ENCODE results near the gene LYZ. TPM values are rescaled to one million over a fixed set of nuclear protein-coding genes. Genes with fewer than 3 reads are reported as not detected.

LYZ gene
- total RNA-seq, 4 donors from 2014 or later: 2.7 to 121 (median 23.2) TPM

- Histone ChIP-seq H3K4me1 (peaks cover 6 to 30% (median 11%) of the 10 kb centered on the region in 3 donors), H3K36me3 (peaks cover 0 to 16% (median 0%) of the 10 kb centered on the region in 3 donors), H3K27ac (peak overlapping the region; percentile 98 to 100 (median 99)), H3K27me3 (no peaks in the 10 kb centered on the region), H3K4me3 (peak overlapping the region; percentile 92 to 100 (median 93)), H3K9me3 (no peaks in the 10 kb centered on the region)
- no peak for TF ChIP-seq CTCF (IDR thresholded peaks at IDR 0.05)
- TF ChIP-seq POLR2A (IDR thresholded peaks at IDR 0.05): no peak
- 6 to 7% methylated on average over 10 of the region's 10 CpGs for WGBS, 2 donors
- intact Hi-C loops (cut with DNase I): no loop called here
- DNase-seq: no peak
Observed at GRCh38 chr12:69360348-69360672, 12.1 kb downstream of the LYZ start.

DNA sequence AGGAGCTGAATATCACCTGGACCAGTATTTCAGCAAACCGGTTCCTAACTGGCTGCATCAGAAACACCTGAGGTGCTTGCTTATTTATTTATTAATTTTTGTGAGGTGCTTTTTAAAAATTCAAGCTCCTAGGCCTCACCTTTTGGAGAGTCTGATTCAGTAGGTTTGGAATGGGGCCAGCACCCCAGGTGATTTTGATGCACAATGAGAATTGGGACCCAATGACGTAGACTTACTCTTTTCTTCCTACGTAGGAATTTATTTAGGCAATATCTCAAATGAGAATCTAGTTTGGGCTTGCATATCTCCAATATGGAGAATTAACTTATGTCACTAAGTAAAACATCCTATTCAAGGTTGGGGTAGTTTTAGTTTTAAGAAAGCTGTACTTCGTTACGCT is 18.6 kb downstream of the LYZ start:
- intact Hi-C loops (cut with DNase I): no loop called here
- TF ChIP-seq POLR2A (IDR thresholded peaks at IDR 0.05): no peak
- TF ChIP-seq CTCF (IDR thresholded peaks at IDR 0.05): no peak
- DNase-seq: no peak
- Histone ChIP-seq H3K4me1 (peaks cover 0 to 11% (median 0%) of the 10 kb centered on the region in 3 donors), H3K4me3 (no peak overlapping the region), H3K36me3 (peaks cover 0 to 77% (median 0%) of the 10 kb centered on the region in 3 donors), H3K27me3 (no peaks in the 10 kb centered on the region), H3K27ac (no peak overlapping the region), H3K9me3 (no peaks in the 10 kb centered on the region)
- WGBS, 2 donors: 40 to 59% methylated on average over 5 of the region's 5 CpGs

DNA sequence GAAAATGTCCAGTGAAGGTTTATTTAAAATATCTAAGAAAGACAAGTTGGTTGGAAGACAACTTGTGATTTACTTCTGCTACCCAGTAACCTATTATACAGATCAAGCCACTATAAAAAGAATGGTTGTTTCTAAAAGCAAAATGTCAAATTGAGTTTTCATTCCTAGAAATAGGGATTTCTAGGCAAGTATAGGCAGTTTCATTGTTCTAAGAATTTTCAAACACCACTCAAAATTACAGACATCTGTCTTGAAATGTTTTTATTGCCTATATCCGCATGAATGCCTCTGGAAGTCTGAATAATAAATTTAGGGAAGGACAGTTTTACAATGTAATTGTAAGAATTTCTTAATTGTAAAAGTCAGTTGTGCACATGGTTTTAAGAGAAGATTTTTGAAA is 20.0 kb downstream of the LYZ start:
- DNase-seq: no peak
- TF ChIP-seq CTCF (IDR thresholded peaks at IDR 0.05) (no peak), POLR2A (IDR thresholded peaks at IDR 0.05) (no peak)
- Histone ChIP-seq H3K9me3 (no peaks in the 10 kb centered on the region), H3K4me3 (no peak overlapping the region), H3K27ac (no peak overlapping the region), H3K36me3 (peaks cover 0 to 84% (median 0%) of the 10 kb centered on the region in 3 donors), H3K27me3 (no peaks in the 10 kb centered on the region), H3K4me1 (peaks cover 0 to 11% (median 0%) of the 10 kb centered on the region in 3 donors)
- WGBS, 2 donors: 88 to 93% methylated on average over 1 of the region's 1 CpG
- intact Hi-C loops (cut with DNase I): no loop called here

DNA sequence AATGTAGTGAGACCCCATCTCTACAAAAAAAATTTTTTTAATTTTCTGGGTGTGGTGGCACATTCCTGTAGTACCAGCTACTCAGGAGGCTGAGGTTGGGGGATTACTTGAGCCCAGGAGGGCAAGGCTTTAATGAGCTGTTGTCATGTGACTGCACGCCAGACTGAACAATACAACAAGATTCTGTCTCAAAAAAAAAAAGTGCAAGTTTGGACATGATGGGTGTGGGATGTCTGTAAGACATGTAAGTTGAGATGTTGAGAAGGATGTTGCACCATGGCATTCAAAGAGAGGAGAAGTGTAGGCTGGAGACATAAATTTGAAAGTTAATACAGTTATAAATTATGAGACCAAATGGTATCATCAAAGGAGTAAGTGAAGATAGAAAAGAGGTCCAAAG is 34.9 kb downstream of the LYZ start:
- Histone ChIP-seq H3K27ac (no peak overlapping the region), H3K4me1 (peaks cover 0 to 7% (median 0%) of the 10 kb centered on the region in 3 donors), H3K36me3 (peaks cover 0 to 42% (median 0%) of the 10 kb centered on the region in 3 donors), H3K4me3 (no peak overlapping the region), H3K27me3 (no peaks in the 10 kb centered on the region), H3K9me3 (no peaks in the 10 kb centered on the region)
- WGBS, 2 donors: 52 to 71% methylated on average over 1 of the region's 1 CpG
- intact Hi-C loops (cut with DNase I): no loop called here
- DNase-seq: no peak
- TF ChIP-seq CTCF (IDR thresholded peaks at IDR 0.05) (no peak), POLR2A (IDR thresholded peaks at IDR 0.05) (no peak)

GRCh38 chr12:69385038-69385437 is 36.9 kb downstream of the LYZ start:
- peaks cover 0 to 7% (median 0%) of the 10 kb centered on the region in 3 donors for H3K4me1 ChIP-seq
- peaks cover 0 to 27% (median 0%) of the 10 kb centered on the region in 3 donors for H3K36me3 ChIP-seq
- TF ChIP-seq CTCF (IDR thresholded peaks at IDR 0.05): no peak
- TF ChIP-seq POLR2A (IDR thresholded peaks at IDR 0.05): no peak
- H3K4me3 ChIP-seq: no peak overlapping the region
- no peaks in the 10 kb centered on the region for H3K9me3 ChIP-seq
- intact Hi-C loops (cut with DNase I): no loop called here
- 72% methylated on average over 3 of the region's 3 CpGs for WGBS, 2 donors
- no peaks in the 10 kb centered on the region for H3K27me3 ChIP-seq
- DNase-seq: no peak
- H3K27ac ChIP-seq: no peak overlapping the region

Data from esophagus squamous epithelium (tissue), 5 donors.